ENCODE data around the gene TBCCD1.

DNA sequence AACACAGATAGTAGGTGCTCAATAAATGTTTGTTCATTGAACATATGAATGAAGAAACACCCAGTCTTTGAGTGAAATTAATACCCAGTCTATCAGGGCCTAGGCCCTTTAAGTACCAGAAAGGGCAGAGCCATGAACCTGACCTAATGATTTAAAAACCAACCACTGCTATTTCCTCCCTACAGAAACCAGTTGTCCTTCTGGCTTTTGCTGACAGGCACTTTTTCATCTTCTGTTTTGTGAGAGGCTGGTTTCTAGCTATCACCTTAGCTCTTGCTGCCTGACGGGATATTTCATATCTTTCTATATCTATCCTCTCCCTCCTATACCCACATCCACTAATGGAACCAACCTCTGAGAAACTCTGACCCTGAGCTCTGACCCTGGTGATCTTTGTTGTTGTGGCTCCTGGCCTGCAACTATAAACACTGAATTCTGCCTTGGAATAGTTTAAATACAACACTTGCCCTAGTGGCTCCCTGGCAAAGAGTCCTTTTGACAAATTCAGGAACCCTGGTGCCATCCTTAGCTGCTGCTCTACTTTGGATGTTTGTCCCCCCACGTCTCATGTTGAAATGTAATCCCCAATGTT lies 41.6 kb upstream of the TBCCD1 start:
- TF ChIP-seq RBBP5 (IDR thresholded peaks at IDR 0.05; ENCODE audit: borderline replicate concordance, low read depth, low read length) (no peak), TBP (IDR thresholded peaks at IDR 0.05; ENCODE audit: low read depth, low read length) (no peak), PHF8 (conservative IDR thresholded peaks at IDR 0.05; ENCODE audit: low read depth, low read length) (no peak), EGR1 (IDR thresholded peaks at IDR 0.05; ENCODE audit: borderline replicate concordance, low read depth, low read length) (no peak), ATF2 (IDR thresholded peaks at IDR 0.05; ENCODE audit: low read length) (no peak), CHD2 (IDR thresholded peaks at IDR 0.05; ENCODE audit: low read length) (no peak), POU5F1 (IDR thresholded peaks at IDR 0.05; ENCODE audit: low read depth, low read length) (no peak), RFX5 (IDR thresholded peaks at IDR 0.05; ENCODE audit: borderline replicate concordance, low read depth, low read length) (no peak), JUND (IDR thresholded peaks at IDR 0.05; ENCODE audit: low read length) (no peak), POLR2AphosphoS5 (IDR thresholded peaks at IDR 0.05; ENCODE audit: low read depth, low read length) (no peak), JUN (IDR thresholded peaks at IDR 0.05; ENCODE audit: low read depth, low read length) (no peak)
- TF ChIP-seq, protein P1, sequence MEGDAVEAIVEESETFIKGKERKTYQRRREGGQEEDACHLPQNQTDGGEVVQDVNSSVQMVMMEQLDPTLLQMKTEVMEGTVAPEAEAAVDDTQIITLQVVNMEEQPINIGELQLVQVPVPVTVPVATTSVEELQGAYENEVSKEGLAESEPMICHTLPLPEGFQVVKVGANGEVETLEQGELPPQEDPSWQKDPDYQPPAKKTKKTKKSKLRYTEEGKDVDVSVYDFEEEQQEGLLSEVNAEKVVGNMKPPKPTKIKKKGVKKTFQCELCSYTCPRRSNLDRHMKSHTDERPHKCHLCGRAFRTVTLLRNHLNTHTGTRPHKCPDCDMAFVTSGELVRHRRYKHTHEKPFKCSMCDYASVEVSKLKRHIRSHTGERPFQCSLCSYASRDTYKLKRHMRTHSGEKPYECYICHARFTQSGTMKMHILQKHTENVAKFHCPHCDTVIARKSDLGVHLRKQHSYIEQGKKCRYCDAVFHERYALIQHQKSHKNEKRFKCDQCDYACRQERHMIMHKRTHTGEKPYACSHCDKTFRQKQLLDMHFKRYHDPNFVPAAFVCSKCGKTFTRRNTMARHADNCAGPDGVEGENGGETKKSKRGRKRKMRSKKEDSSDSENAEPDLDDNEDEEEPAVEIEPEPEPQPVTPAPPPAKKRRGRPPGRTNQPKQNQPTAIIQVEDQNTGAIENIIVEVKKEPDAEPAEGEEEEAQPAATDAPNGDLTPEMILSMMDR (IDR thresholded peaks at IDR 0.05; ENCODE audit: control extremely low read depth in 1 of 3, insufficient read depth in 1 of 3, low read depth in 1 of 3, low read length in 3 of 3) = no peak
- TF ChIP-seq, protein P2, sequence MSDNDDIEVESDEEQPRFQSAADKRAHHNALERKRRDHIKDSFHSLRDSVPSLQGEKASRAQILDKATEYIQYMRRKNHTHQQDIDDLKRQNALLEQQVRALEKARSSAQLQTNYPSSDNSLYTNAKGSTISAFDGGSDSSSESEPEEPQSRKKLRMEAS (IDR thresholded peaks at IDR 0.05) = no peak
